NB4 (cell line): ENCODE measurements around the gene ZC3H12D.

Source experiments
- DNase-seq: peaks from one replicate; pipeline ENCODE4 v3.0.0; 2010; ENCODE audit warnings: low read depth
- H3K4me3 ChIP-seq: one replicate; pipeline ENCODE4 v1.5.1; 2011; ENCODE audit warnings: mild to moderate bottlenecking, low read depth, low read length, moderate library complexity
- CTCF ChIP-seq: IDR thresholded peaks from one replicate; pipeline ENCODE4 v1.5.1; 2012; ENCODE audit warnings: low read depth, low read length
- MAX ChIP-seq: IDR thresholded peaks from 2 replicates; pipeline ENCODE4 v1.6.1; 2011; ENCODE audit warnings: low read depth, low read length
- MYC ChIP-seq: IDR thresholded peaks from 2 replicates; pipeline ENCODE4 v1.6.1; 2011; ENCODE audit warnings: low read depth, low read length
- POLR2A ChIP-seq: IDR thresholded peaks from 2 replicates; pipeline ENCODE4 v1.6.1; 2011; ENCODE audit warnings: mild to moderate bottlenecking; ENCODE audit not compliant: insufficient read length; ENCODE audit errors: extremely low read depth

ZC3H12D gene

GRCh38 chr6:149456311-149457021 lies 28.3 kb downstream of the ZC3H12D start:
- no peak for DNase-seq
- H3K4me3 ChIP-seq, result no peak overlapping the region
- TF ChIP-seq POLR2A (no peak), MAX (no peak)

GRCh38 chr6:149455031-149455732 lies 29.6 kb downstream of the ZC3H12D start:
- no peak overlapping the region for H3K4me3 ChIP-seq
- TF ChIP-seq MAX (no peak), POLR2A (no peak), CTCF (no peak), MYC (no peak)
- no peak for DNase-seq

DNA sequence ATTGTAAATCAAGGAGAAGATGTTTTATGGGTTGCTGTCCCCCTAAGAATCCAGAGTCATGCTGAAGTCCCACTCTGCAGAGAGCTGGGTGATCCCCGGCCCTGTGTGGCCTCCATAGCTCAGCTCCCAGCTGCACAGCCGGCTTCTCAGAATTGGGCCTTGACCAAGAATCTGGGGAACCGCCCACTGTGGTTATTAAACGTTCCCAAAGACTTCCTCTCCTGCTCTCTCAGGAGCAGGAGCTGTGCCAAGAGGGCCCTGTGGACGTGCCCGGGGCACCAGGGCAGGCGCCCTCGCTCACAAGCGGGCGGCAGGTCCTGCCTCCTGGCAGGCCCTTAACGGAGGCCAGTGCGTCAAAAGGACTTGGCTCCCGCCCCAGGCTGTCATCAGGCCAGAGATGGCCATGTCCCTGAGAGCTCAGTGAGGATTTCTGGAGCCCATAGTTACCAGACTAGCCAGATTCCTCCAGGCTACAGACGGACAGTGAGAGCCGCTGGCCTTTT lies 30.4 kb downstream of the ZC3H12D start:
- no peak for DNase-seq
- no peak overlapping the region for H3K4me3 ChIP-seq
- TF ChIP-seq MAX (no peak), CTCF (no peak), POLR2A (no peak), MYC (no peak)

DNA sequence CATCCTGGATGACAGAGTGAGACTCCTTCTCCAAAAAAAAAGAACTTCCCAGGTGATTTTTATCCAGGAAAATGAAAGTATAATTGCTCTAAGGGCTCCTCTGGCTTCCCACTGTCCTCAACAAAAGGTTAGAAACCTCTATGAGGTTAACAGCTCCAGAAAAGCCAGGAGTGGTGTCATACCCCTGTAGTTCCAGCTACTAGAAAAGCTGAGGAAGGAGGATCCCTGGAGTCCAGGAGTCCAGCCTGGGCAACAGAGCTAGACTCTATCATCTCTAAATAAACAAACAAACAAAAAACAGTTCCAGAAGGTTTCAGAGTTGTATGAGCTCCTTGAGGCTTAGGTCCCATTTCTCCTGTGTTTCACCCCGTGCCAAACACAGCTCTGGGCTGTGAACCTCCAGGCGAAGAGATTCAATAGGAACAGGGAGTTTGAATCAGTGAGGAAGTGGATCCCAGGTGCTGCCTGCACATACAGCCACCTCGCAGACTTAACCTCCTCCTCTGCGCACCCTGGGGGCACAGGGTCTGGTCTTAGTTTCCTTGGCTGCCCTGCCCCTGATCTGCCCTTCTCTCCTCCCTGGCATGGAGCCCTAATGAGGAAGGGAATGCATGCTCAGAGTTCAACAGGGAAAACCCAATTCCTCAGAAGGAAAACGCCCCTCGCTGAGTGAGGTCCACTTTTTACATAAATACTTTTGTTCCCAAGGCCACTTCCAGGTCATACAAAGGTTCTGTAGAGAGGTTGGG lies 31.0 kb downstream of the ZC3H12D start:
- no peak for DNase-seq
- TF ChIP-seq POLR2A, result no peak
- TF ChIP-seq CTCF, result no peak
- no peak for TF ChIP-seq MAX
- TF ChIP-seq MYC, result no peak
- no peak overlapping the region for H3K4me3 ChIP-seq

- no peak overlapping the region for H3K4me3 ChIP-seq
- TF ChIP-seq MYC (no peak), CTCF (no peak), POLR2A (no peak), MAX (no peak)
- DNase-seq, result no peak
Observed at GRCh38 chr6:149452037-149452939, 32.5 kb downstream of the ZC3H12D start.
